Activated gamma-delta T cell treated with anti-CD3 and anti-CD28 coated beads, Interleukin-2, amount 50 U/mL, for 16 hours (primary cell): ENCODE results near the gene LYRM7.
"Not testable (repeated sequence)": the region's sequence is repeated elsewhere in the genome, so short reads cannot be mapped to it uniquely, and the experiment has no call there.

Experiments
- DNase-seq: peaks from one replicate; pipeline ENCODE4 v3.0.0-alpha.2; 2020; ENCODE audit warnings: low read depth

LYRM7 gene

GRCh38 chr5:131221008-131221703 is 50.4 kb downstream of the LYRM7 start:
- no peak for DNase-seq

GRCh38 chr5:131221888-131222287 is 51.1 kb downstream of the LYRM7 start:
- DNase-seq = no peak

- no peak for DNase-seq
Measured at GRCh38 chr5:131222731-131223130, 52.0 kb downstream of the LYRM7 start.

GRCh38 chr5:131223751-131224386 is 53.1 kb downstream of the LYRM7 start:
- no peak for DNase-seq

GRCh38 chr5:131224387-131225201 is 53.9 kb downstream of the LYRM7 start:
- DNase-seq = no peak

GRCh38 chr5:131225282-131225974 is 54.7 kb downstream of the LYRM7 start:
- no peak for DNase-seq

- no peak for DNase-seq
Measured at GRCh38 chr5:131226899-131227298, 56.2 kb downstream of the LYRM7 start.

- DNase-seq = no peak
Measured at GRCh38 chr5:131228646-131229045, 57.9 kb downstream of the LYRM7 start.

- DNase-seq = no peak
Measured at GRCh38 chr5:131229623-131230022, 58.9 kb downstream of the LYRM7 start.

- no peak for DNase-seq
Measured at GRCh38 chr5:131230406-131230805, 59.7 kb downstream of the LYRM7 start.

GRCh38 chr5:131239686-131240085 is 68.9 kb downstream of the LYRM7 start:
- DNase-seq = no peak

- DNase-seq = no peak
Measured at GRCh38 chr5:131242728-131243255, 72.0 kb downstream of the LYRM7 start.

- no peak for DNase-seq
Measured at GRCh38 chr5:131245312-131245711, 74.6 kb downstream of the LYRM7 start.

- DNase-seq = no peak
Measured at GRCh38 chr5:131245948-131246347, 75.2 kb downstream of the LYRM7 start.

GRCh38 chr5:131246504-131246903 is 75.8 kb downstream of the LYRM7 start:
- DNase-seq = no peak

- no peak for DNase-seq
Measured at GRCh38 chr5:131250751-131251475, 80.2 kb downstream of the LYRM7 start.

- DNase-seq = peak; percentile 66
Measured at GRCh38 chr5:131252824-131253171, 82.1 kb downstream of the LYRM7 start.

GRCh38 chr5:131254025-131254424 is 83.3 kb downstream of the LYRM7 start:
- DNase-seq = not testable (repeated sequence)

- no peak for DNase-seq
Measured at GRCh38 chr5:131254741-131255140, 84.0 kb downstream of the LYRM7 start.
